HepG2 (cell line): ENCODE results near the gene MYLK2. TPM values are rescaled to one million over a fixed set of nuclear protein-coding genes. Genes with fewer than 3 reads are reported as not detected.

Experiments
- AFF4 ChIP-seq: sonication (generic); formaldehyde crosslinking; IDR thresholded peaks from 2 replicates; pipeline ENCODE4 v1.4.0; 2020; ENCODE audit warnings: missing genetic modification reagents
- BHLHE40 ChIP-seq: IDR thresholded peaks from 2 replicates; pipeline ENCODE4 v1.6.1; 2011; ENCODE audit warnings: low read length, improper control_type of control experiment
- CEBPB ChIP-seq: IDR thresholded peaks from 2 replicates; pipeline ENCODE4 v1.6.1; 2011; ENCODE audit warnings: low read depth, low read length, improper control_type of control experiment, borderline replicate concordance
- ELF4 ChIP-seq: sonication (generic); formaldehyde crosslinking; IDR thresholded peaks from 2 replicates; pipeline ENCODE4 v1.5.0; 2020; ENCODE audit warnings: missing genetic modification reagents, mild to moderate bottlenecking, moderate library complexity, borderline replicate concordance
- HES4 ChIP-seq: sonication (generic); formaldehyde crosslinking; IDR thresholded peaks from 2 replicates; pipeline ENCODE4 v1.9.0; 2021; ENCODE audit warnings: mild to moderate bottlenecking, missing genetic modification reagents, borderline replicate concordance
- HNF4G ChIP-seq, 2 experiments: sonication (generic) in 1 of 2; formaldehyde crosslinking in 1 of 2; IDR thresholded peaks; 2 replicates each; pipeline versions ENCODE4 v1.4.0 to v1.6.1; 2011 to 2020; ENCODE audit warnings: borderline replicate concordance in 2 of 2, low read depth in 2 of 2, mild to moderate bottlenecking in 2 of 2, low read length in 1 of 2, missing genetic modification reagents in 1 of 2, moderate library complexity in 1 of 2
- HOXD1 ChIP-seq: sonication (generic); formaldehyde crosslinking; IDR thresholded peaks from 2 replicates; pipeline ENCODE4 v1.5.0; 2020; ENCODE audit warnings: missing genetic modification reagents
- IRF9 ChIP-seq: sonication (generic); formaldehyde crosslinking; IDR thresholded peaks from 2 replicates; pipeline ENCODE4 v1.8.0; 2022; ENCODE audit warnings: missing genetic modification reagents, mild to moderate bottlenecking, borderline replicate concordance
- MBNL3 ChIP-seq: fragments of 250-450 bp; sonication (Bioruptor Pico); conservative IDR thresholded peaks from 2 replicates; pipeline ENCODE4 v1.8.0; 2022; ENCODE audit warnings: mild to moderate bottlenecking, inconsistent platforms
- MLX ChIP-seq: IDR thresholded peaks from 2 replicates; pipeline ENCODE4 v1.6.1; 2016
- PLRG1 ChIP-seq: fragments of 450-650 bp; conservative IDR thresholded peaks from 2 replicates; pipeline ENCODE4 v1.6.1; 2016
- PRPF4 ChIP-seq: fragments of 200-400 bp; formaldehyde crosslinking; IDR thresholded peaks from 2 replicates; pipeline ENCODE4 v1.6.1; 2016; ENCODE audit warnings: low read length, low read depth; ENCODE audit not compliant: poor library complexity, severe bottlenecking
- SIX1 ChIP-seq: sonication (generic); formaldehyde crosslinking; IDR thresholded peaks from 2 replicates; pipeline ENCODE4 v1.4.0; 2020; ENCODE audit warnings: missing genetic modification reagents, borderline replicate concordance
- U2AF1 ChIP-seq: fragments of 200-400 bp; formaldehyde crosslinking; optimal IDR thresholded peaks from 2 replicates; pipeline ENCODE3; 2017; ENCODE audit warnings: mild to moderate bottlenecking, low read depth, low read length
- ZMYM2 ChIP-seq: sonication (generic); formaldehyde crosslinking; IDR thresholded peaks from 2 replicates; pipeline ENCODE4 v1.8.0; 2022; ENCODE audit warnings: mild to moderate bottlenecking, missing genetic modification reagents
- ZNF275 ChIP-seq: sonication (generic); formaldehyde crosslinking; IDR thresholded peaks from 2 replicates; pipeline ENCODE4 v1.8.0; 2022; ENCODE audit warnings: missing genetic modification reagents, mild to moderate bottlenecking, inconsistent platforms, borderline replicate concordance
- ZNF570 ChIP-seq: sonication (generic); formaldehyde crosslinking; IDR thresholded peaks from 2 replicates; pipeline ENCODE4 v1.4.0; 2020; ENCODE audit warnings: mild to moderate bottlenecking, missing genetic modification reagents, borderline replicate concordance
- ZNF761 ChIP-seq: sonication (generic); formaldehyde crosslinking; conservative IDR thresholded peaks from 2 replicates; pipeline ENCODE4 v1.4.0; 2020; ENCODE audit warnings: mild to moderate bottlenecking, missing genetic modification reagents
- polyA plus RNA-seq, 8 experiments: library from polyadenylated mRNA; depleted of rRNA in 3 of 8; stranded (reverse) in 7 of 8; unstranded in 1 of 8; fragments of >200 nt; fragmentation: Illumina TruSeq in 4 of 8; extraction: Trizol in 4 of 8; gene quantifications; 2 replicates each; pipeline versions ENCODE4 v1.2.1 to v1.2.3, GENCODE V29; 2011 to 2016; ENCODE audit warnings: low read depth in 4 of 8, missing spikeins in 1 of 8, mixed read lengths in 1 of 8; ENCODE audit not compliant: insufficient read depth in 1 of 8
- total RNA-seq, 5 experiments: library from RNA; depleted of rRNA; stranded (reverse); fragments of >200 nt; fragmentation: Illumina TruSeq; extraction: Trizol; gene quantifications; 2 replicates each; pipeline ENCODE4 v1.2.3, GENCODE V29; 2016; ENCODE audit warnings: low read depth in 1 of 5
- TF ChIP-seq, protein P1 (sequence below): sonication (generic); formaldehyde crosslinking; IDR thresholded peaks from 2 replicates; pipeline ENCODE4 v1.4.0; 2020; ENCODE audit warnings: missing genetic modification reagents

MYLK2 gene
- total and polyA plus RNA-seq, 2 of the 13 experiments (the other 11 are each of a cell fraction or from before 2014, with no cell fraction given): 0.27 TPM; not detected in 1

DNA sequence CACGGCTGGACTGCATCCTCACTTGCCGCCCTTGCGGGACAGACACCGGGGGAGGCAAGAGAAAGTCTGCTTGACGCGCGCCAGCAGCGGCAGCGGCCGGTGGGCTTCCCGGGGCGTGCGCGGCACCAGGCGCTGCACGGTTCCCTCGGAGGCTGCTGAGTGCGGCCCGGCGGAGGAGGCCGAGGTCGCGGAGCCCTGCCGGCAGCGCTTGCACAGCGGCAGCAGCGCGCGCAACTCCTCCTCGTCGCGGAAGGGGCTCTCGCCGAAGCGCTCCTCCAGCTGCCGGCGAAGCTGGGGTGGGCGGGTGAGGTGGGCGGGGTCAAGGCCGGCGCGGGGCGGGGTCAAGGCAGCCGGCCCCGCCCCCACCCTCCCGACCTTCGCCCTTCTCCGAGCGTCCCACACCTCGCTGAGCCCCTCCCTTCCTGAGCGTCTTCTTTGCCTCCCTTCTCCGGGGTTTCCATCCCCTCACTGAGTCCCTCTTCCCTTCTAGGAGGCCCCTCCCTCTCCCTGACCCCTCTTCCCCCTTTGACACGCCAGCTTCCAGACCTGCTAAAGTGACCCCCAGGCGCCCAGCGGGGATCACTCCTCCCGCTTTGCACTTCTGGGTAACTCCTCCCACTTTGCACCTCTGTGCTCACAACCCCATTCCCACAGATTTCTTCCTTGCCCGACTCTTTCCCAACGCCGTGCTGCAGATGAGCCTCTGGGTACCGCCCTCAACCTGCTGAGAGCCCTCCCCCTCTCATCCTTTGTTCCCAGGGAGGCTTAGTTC is 42.4 kb downstream of the MYLK2 start (continued):
- TF ChIP-seq ZNF275 (CRISPR knock-in tag) (no peak), CEBPB (no peak), ZNF570 (CRISPR knock-in tag) (no peak), PRPF4 (no peak), PLRG1 (no peak), HOXD1 (CRISPR knock-in tag) (no peak), ZMYM2 (no peak), MBNL3 (CRISPR knock-in tag) (no peak), BHLHE40 (0 out of 2 replicates have a peak, but pooled peaks have one; percentile 9), MLX (CRISPR knock-in tag) (no peak), HES4 (CRISPR knock-in tag) (no peak), AFF4 (no peak), ZNF761 (CRISPR knock-in tag) (peak; percentile 81; the same call in 1 of the 2 replicates), SIX1 (CRISPR knock-in tag) (no peak), U2AF1 (no peak), HNF4G (IDR thresholded peaks at IDR 0.05; ENCODE audit: borderline replicate concordance, low read depth, low read length) (peak; percentile 69; the same call in 1 of the 2 replicates), HNF4G (CRISPR knock-in tag; IDR thresholded peaks at IDR 0.05; ENCODE audit: borderline replicate concordance, low read depth) (no peak), IRF9 (CRISPR knock-in tag) (peak; percentile 63; the same call in 1 of the 2 replicates), ELF4 (CRISPR knock-in tag) (no peak)
- TF ChIP-seq, protein P1, sequence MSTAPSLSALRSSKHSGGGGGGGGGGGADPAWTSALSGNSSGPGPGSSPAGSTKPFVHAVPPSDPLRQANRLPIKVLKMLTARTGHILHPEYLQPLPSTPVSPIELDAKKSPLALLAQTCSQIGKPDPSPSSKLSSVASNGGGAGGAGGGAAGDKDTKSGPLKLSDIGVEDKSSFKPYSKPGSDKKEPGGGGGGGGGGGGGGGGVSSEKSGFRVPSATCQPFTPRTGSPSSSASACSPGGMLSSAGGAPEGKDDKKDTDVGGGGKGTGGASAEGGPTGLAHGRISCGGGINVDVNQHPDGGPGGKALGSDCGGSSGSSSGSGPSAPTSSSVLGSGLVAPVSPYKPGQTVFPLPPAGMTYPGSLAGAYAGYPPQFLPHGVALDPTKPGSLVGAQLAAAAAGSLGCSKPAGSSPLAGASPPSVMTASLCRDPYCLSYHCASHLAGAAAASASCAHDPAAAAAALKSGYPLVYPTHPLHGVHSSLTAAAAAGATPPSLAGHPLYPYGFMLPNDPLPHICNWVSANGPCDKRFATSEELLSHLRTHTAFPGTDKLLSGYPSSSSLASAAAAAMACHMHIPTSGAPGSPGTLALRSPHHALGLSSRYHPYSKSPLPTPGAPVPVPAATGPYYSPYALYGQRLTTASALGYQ (CRISPR knock-in tag): no peak
